Measurements from ENCODE around the gene ITPR2. TPM values are rescaled to one million over a fixed set of nuclear protein-coding genes. Genes with fewer than 3 reads are reported as not detected.

ITPR2 gene
- total and polyA plus RNA-seq, 4 donors, result 4.1 to 47.0 (median 26.5) TPM

DNA sequence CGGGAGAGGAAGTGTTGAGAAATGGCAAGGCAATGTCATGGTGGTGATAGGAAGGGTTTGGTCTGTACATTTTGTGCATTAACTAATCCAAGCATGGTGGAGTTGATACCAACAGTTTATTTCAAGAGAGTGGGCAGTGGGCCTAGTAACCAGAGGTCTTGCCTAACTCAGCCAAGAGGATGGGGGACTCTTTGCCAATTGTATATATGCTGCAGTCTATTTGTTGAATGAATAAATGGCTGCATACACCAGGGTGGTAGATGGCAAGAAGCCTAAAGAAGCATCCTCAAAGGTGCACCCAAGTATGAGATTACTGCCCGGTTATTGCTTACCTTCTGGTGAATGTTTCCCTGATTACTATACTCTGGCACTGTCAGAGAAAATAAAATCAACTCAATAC is 295.9 kb downstream of the ITPR2 start:
- WGBS, 2 donors, result 75 to 89% methylated on average over 2 of the region's 2 CpGs
- Histone ChIP-seq H3K27ac (ENCODE audit: low read depth in 1 of 2, low read length in 1 of 2) (no peak overlapping the region), H3K36me3 (ENCODE audit: control insufficient read depth in 4 of 4, insufficient read depth in 4 of 4, low read length in 4 of 4) (peaks cover 0 to 2% (median 0%) of the 10 kb centered on the region in 4 donors), H3K27me3 (ENCODE audit: control insufficient read depth in 3 of 3, insufficient read depth in 3 of 3, low read length in 2 of 3) (no peaks in the 10 kb centered on the region), H3K4me3 (no peak overlapping the region), H3K4me1 (ENCODE audit: control insufficient read depth in 5 of 5, insufficient read depth in 5 of 5, low read length in 5 of 5) (peaks cover 0 to 4% (median 0%) of the 10 kb centered on the region in 5 donors), H3K9ac (ENCODE audit: insufficient read depth in 1 of 2, low read length in 2 of 2) (no peak overlapping the region), H3K9me3 (ENCODE audit: control insufficient read depth in 4 of 4, insufficient read depth in 3 of 4, low read length in 3 of 4) (no peaks in the 10 kb centered on the region)
- ATAC-seq (ENCODE audit: insufficient read depth, low FRiP score) (no peak), DNase-seq (no peak)
- TF ChIP-seq, protein P1, sequence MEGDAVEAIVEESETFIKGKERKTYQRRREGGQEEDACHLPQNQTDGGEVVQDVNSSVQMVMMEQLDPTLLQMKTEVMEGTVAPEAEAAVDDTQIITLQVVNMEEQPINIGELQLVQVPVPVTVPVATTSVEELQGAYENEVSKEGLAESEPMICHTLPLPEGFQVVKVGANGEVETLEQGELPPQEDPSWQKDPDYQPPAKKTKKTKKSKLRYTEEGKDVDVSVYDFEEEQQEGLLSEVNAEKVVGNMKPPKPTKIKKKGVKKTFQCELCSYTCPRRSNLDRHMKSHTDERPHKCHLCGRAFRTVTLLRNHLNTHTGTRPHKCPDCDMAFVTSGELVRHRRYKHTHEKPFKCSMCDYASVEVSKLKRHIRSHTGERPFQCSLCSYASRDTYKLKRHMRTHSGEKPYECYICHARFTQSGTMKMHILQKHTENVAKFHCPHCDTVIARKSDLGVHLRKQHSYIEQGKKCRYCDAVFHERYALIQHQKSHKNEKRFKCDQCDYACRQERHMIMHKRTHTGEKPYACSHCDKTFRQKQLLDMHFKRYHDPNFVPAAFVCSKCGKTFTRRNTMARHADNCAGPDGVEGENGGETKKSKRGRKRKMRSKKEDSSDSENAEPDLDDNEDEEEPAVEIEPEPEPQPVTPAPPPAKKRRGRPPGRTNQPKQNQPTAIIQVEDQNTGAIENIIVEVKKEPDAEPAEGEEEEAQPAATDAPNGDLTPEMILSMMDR (IDR thresholded peaks at IDR 0.05; ENCODE audit: control extremely low read depth, extremely low read depth), result no peak

DNA sequence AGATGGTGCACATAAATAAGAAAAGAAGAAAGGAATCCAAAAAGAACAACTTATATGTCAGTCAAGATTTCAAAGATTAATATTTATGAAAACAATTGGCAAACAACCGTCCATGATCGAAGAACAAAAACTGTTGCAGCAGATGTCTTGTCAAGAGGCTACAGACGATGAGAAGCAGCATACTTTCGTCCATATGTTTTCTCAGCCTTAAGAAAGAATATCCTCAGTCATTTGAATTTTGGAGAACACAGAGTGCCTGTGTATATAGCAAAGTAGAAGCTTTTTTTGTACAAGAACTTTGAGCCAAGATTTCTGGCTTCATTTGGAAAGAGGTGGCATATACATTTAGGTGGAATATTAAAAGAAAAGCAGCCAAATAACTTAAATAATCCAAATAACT is 297.2 kb downstream of the ITPR2 start:
- Histone ChIP-seq H3K4me3 (no peak overlapping the region), H3K9me3 (ENCODE audit: control insufficient read depth in 4 of 4, insufficient read depth in 3 of 4, low read length in 3 of 4) (no peaks in the 10 kb centered on the region), H3K36me3 (ENCODE audit: control insufficient read depth in 4 of 4, insufficient read depth in 4 of 4, low read length in 4 of 4) (peaks cover 0 to 2% (median 0%) of the 10 kb centered on the region in 4 donors), H3K4me1 (ENCODE audit: control insufficient read depth in 5 of 5, insufficient read depth in 5 of 5, low read length in 5 of 5) (peaks cover 0 to 4% (median 0%) of the 10 kb centered on the region in 5 donors), H3K9ac (ENCODE audit: insufficient read depth in 1 of 2, low read length in 2 of 2) (no peak overlapping the region), H3K27me3 (ENCODE audit: control insufficient read depth in 3 of 3, insufficient read depth in 3 of 3, low read length in 2 of 3) (no peaks in the 10 kb centered on the region), H3K27ac (ENCODE audit: low read depth in 1 of 2, low read length in 1 of 2) (no peak overlapping the region)
- peak in 2 of 3 donors; percentile 31 to 43 for DNase-seq
- ATAC-seq (ENCODE audit: insufficient read depth, low FRiP score), result no peak
- TF ChIP-seq, protein P1 (IDR thresholded peaks at IDR 0.05; ENCODE audit: control extremely low read depth, extremely low read depth), result no peak
- 87 to 92% methylated on average over 4 of the region's 4 CpGs for WGBS, 2 donors

GRCh38 chr12:26534071-26534470 is 298.9 kb downstream of the ITPR2 start:
- Histone ChIP-seq H3K9ac (ENCODE audit: insufficient read depth in 1 of 2, low read length in 2 of 2) (no peak overlapping the region), H3K4me1 (ENCODE audit: control insufficient read depth in 5 of 5, insufficient read depth in 5 of 5, low read length in 5 of 5) (peaks cover 0 to 4% (median 0%) of the 10 kb centered on the region in 5 donors), H3K4me3 (no peak overlapping the region), H3K27me3 (ENCODE audit: control insufficient read depth in 3 of 3, insufficient read depth in 3 of 3, low read length in 2 of 3) (no peaks in the 10 kb centered on the region), H3K36me3 (ENCODE audit: control insufficient read depth in 4 of 4, insufficient read depth in 4 of 4, low read length in 4 of 4) (peaks cover 0 to 2% (median 0%) of the 10 kb centered on the region in 4 donors), H3K9me3 (ENCODE audit: control insufficient read depth in 4 of 4, insufficient read depth in 3 of 4, low read length in 3 of 4) (no peaks in the 10 kb centered on the region), H3K27ac (ENCODE audit: low read depth in 1 of 2, low read length in 1 of 2) (no peak overlapping the region)
- TF ChIP-seq, protein P1 (IDR thresholded peaks at IDR 0.05; ENCODE audit: control extremely low read depth, extremely low read depth), result no peak
- no peak for ATAC-seq (ENCODE audit: insufficient read depth, low FRiP score)
- 86 to 89% methylated on average over 3 of the region's 3 CpGs for WGBS, 2 donors
- DNase-seq, result no peak

- Histone ChIP-seq H3K4me3 (no peak overlapping the region), H3K9ac (ENCODE audit: insufficient read depth in 1 of 2, low read length in 2 of 2) (no peak overlapping the region), H3K4me1 (ENCODE audit: control insufficient read depth in 5 of 5, insufficient read depth in 5 of 5, low read length in 5 of 5) (peaks cover 0 to 4% (median 0%) of the 10 kb centered on the region in 5 donors), H3K36me3 (ENCODE audit: control insufficient read depth in 4 of 4, insufficient read depth in 4 of 4, low read length in 4 of 4) (peaks cover 0 to 2% (median 0%) of the 10 kb centered on the region in 4 donors), H3K27ac (ENCODE audit: low read depth in 1 of 2, low read length in 1 of 2) (no peak overlapping the region), H3K9me3 (ENCODE audit: control insufficient read depth in 4 of 4, insufficient read depth in 3 of 4, low read length in 3 of 4) (no peaks in the 10 kb centered on the region), H3K27me3 (ENCODE audit: control insufficient read depth in 3 of 3, insufficient read depth in 3 of 3, low read length in 2 of 3) (no peaks in the 10 kb centered on the region)
- peak; percentile 27 to 74 (median 67) for DNase-seq
- 95 to 96% methylated on average over 3 of the region's 3 CpGs for WGBS, 2 donors
- ATAC-seq (ENCODE audit: insufficient read depth, low FRiP score), result no peak
- TF ChIP-seq, protein P1 (IDR thresholded peaks at IDR 0.05; ENCODE audit: control extremely low read depth, extremely low read depth), result no peak
Measured at GRCh38 chr12:26533211-26533610, 299.8 kb downstream of the ITPR2 start.
